Spleen (tissue), 11 donors: ENCODE results near the gene SEC24D. TPM values are rescaled to one million over a fixed set of nuclear protein-coding genes. Genes with fewer than 3 reads are reported as not detected.

Source experiments
- DNase-seq: peaks from one replicate; pipeline ENCODE4 v3.0.0-alpha.2; 2020
- H3K27ac ChIP-seq, 8 donors: fragments of 200-600 bp; sonication (generic) in 7 of 8; 1 replicate in 4 of 8; 2 replicates in 4 of 8; pipeline versions ENCODE4 v1.5.0 to v1.8.0; 2016 to 2021; ENCODE audit warnings: inconsistent platforms in 4 of 8, mild to moderate bottlenecking in 4 of 8, moderate library complexity in 1 of 8
- H3K27me3 ChIP-seq, 7 donors: fragments of 200-600 bp; sonication (generic) in 6 of 7; replicated peaks in 1 of 7; 1 replicate in 4 of 7; 2 replicates in 3 of 7; pipeline versions ENCODE4 v1.5.0 to v1.8.0; 2016 to 2021; ENCODE audit warnings: inconsistent platforms in 3 of 7, mild to moderate bottlenecking in 1 of 7
- H3K36me3 ChIP-seq, 6 donors: fragments of 200-600 bp; sonication (generic) in 5 of 6; 1 replicate in 4 of 6; 2 replicates in 2 of 6; pipeline versions ENCODE4 v1.5.0 to v1.8.0; 2016 to 2021; ENCODE audit warnings: inconsistent platforms in 2 of 6
- H3K4me1 ChIP-seq, 6 donors: fragments of 200-600 bp; sonication (generic) in 5 of 6; 1 replicate in 3 of 6; 2 replicates in 3 of 6; pipeline versions ENCODE4 v1.5.0 to v1.8.0; 2016 to 2021; ENCODE audit warnings: inconsistent platforms in 3 of 6
- H3K4me3 ChIP-seq, 8 donors: fragments of 200-600 bp; sonication (generic) in 7 of 8; 1 replicate in 4 of 8; 2 replicates in 4 of 8; pipeline versions ENCODE4 v1.5.0 to v1.8.0; 2016 to 2021; ENCODE audit warnings: inconsistent platforms in 4 of 8, mild to moderate bottlenecking in 4 of 8, moderate library complexity in 2 of 8
- H3K9me3 ChIP-seq, 8 donors: fragments of 200-600 bp; sonication (generic) in 7 of 8; 1 replicate in 4 of 8; 2 replicates in 4 of 8; pipeline versions ENCODE4 v1.5.0 to v1.8.0; 2016 to 2021; ENCODE audit warnings: inconsistent platforms in 4 of 8
- POLR2A ChIP-seq, 3 donors: fragments of 450-650 bp; IDR thresholded peaks; one replicate each; pipeline ENCODE4 v1.5.1; 2017; ENCODE audit warnings: antibody characterized with exemption in 3 of 3, mild to moderate bottlenecking in 1 of 3
- POLR2AphosphoS5 ChIP-seq, 3 donors: sonication (generic); formaldehyde crosslinking; IDR thresholded peaks; one replicate each; pipeline ENCODE4 v1.5.1; 2017; ENCODE audit warnings: antibody characterized with exemption in 3 of 3
- WGBS, 5 donors: extraction: QIAGEN DNeasy Blood & Tissue Kit in 3 of 5; methylation state at CpG; one replicate each; pipeline versions ENCODE4 v1.1.5 to v1.1.7; 2013 to 2018; 5-methylcytosine and 5-hydroxymethylcytosine counted together
- intact Hi-C: fragments of 100-400 bp; cut with DNase I; formaldehyde crosslinking; loops from one replicate; pipeline ENCODE4 v1.15.0; 2023; ENCODE audit warnings: low total_unique reads
- polyA plus RNA-seq, 3 donors: library from polyadenylated mRNA; stranded (reverse); fragments of 200-250 nt; gene quantifications; one replicate each; pipeline ENCODE4 v1.2.1, GENCODE V29; 2013
- total RNA-seq, 7 donors: library from RNA; depleted of rRNA in 3 of 7; stranded (reverse); fragments of >200 nt in 3 of 7; fragmentation: NEBNext Ultra II Directional in 4 of 7; extraction: Animal tissue kit (Norgen Biotek cat#: 25700) in 4 of 7; gene quantifications; one replicate each; pipeline versions ENCODE4 v1.1.0 to v1.2.1, GENCODE V29; 2016 to 2021
- TF ChIP-seq, protein P1 (sequence below), 11 experiments: fragments of 200-600 bp in 7 of 11; fragments of 450-650 bp in 4 of 11; sonication (generic) in 4 of 11; IDR thresholded peaks in 8 of 11; conservative IDR thresholded peaks in 3 of 11; 1 replicate in 7 of 11; 2 replicates in 4 of 11; pipeline versions ENCODE4 v1.4.0 to v1.8.0; 2016 to 2021; ENCODE audit warnings: antibody characterized with exemption in 11 of 11, inconsistent platforms in 4 of 11, mild to moderate bottlenecking in 1 of 11
- donor health status: healthy with polysubstance abuse.
- donor health status: DM: no; HTN: no; CAD: no; lungs with moderate emphysema.
- donor health status: DM: no; HTN: no; CAD: no.
- donor health status: Bipolar disorder and iron deficiency.
- donor health status: healthy.
- donor health status: DM: no; HTN: no; CAD: no.
- donor health status: DM: yes; HTN: yes; CAD: no.

Gene SEC24D
- total and polyA plus RNA-seq, 10 donors: 5.2 to 75.8 (median 55.2) TPM

DNA sequence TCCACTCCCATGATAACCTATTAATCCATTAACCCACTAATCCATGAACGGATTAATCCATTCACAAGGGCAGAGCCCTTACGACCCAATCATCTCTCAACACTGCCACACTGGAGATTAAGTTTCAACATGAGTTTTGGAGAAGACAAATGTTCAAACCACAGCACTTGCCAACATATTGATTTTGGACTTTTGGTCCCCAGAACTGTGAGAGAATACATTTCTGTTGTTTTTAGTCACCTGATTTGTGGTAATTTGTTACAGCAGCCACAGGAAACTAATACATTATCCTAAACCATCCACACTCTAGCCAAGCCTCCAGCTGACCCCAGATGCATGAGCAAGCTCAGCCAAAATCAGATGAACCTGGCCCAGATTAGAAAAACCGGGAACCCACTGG is 22.4 kb downstream of the SEC24D start:
- peaks cover 0 to 7% (median 0%) of the 10 kb centered on the region in 6 donors for H3K4me1 ChIP-seq
- DNase-seq: no peak
- peak overlapping the region in 1 of 8 donors; percentile 7 for H3K27ac ChIP-seq
- no peaks in the 10 kb centered on the region for H3K27me3 ChIP-seq
- intact Hi-C loops: no loop called here
- no peak overlapping the region for H3K4me3 ChIP-seq
- no peaks in the 10 kb centered on the region for H3K9me3 ChIP-seq
- WGBS, 5 donors: 81 to 94% (median 91%) methylated on average over 3 of the region's 3 CpGs
- TF ChIP-seq, protein P1, sequence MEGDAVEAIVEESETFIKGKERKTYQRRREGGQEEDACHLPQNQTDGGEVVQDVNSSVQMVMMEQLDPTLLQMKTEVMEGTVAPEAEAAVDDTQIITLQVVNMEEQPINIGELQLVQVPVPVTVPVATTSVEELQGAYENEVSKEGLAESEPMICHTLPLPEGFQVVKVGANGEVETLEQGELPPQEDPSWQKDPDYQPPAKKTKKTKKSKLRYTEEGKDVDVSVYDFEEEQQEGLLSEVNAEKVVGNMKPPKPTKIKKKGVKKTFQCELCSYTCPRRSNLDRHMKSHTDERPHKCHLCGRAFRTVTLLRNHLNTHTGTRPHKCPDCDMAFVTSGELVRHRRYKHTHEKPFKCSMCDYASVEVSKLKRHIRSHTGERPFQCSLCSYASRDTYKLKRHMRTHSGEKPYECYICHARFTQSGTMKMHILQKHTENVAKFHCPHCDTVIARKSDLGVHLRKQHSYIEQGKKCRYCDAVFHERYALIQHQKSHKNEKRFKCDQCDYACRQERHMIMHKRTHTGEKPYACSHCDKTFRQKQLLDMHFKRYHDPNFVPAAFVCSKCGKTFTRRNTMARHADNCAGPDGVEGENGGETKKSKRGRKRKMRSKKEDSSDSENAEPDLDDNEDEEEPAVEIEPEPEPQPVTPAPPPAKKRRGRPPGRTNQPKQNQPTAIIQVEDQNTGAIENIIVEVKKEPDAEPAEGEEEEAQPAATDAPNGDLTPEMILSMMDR (IDR thresholded peaks at IDR 0.05 in 8 of 11, conservative IDR thresholded peaks at IDR 0.05 in 3 of 11): no peak
- no peak for TF ChIP-seq POLR2A (IDR thresholded peaks at IDR 0.05)
- TF ChIP-seq POLR2AphosphoS5 (IDR thresholded peaks at IDR 0.05): no peak
- peaks cover 2 to 89% (median 59%) of the 10 kb centered on the region in 6 donors for H3K36me3 ChIP-seq

GRCh38 chr4:118811832-118812231 is 24.1 kb downstream of the SEC24D start:
- Histone ChIP-seq H3K4me3 (no peak overlapping the region), H3K36me3 (peaks cover 2 to 100% (median 67%) of the 10 kb centered on the region in 6 donors), H3K9me3 (no peaks in the 10 kb centered on the region), H3K27me3 (no peaks in the 10 kb centered on the region), H3K27ac (peak overlapping the region in 2 of 8 donors; percentile 1 to 9), H3K4me1 (peaks cover 0 to 7% (median 0%) of the 10 kb centered on the region in 6 donors)
- whole genome bisulfite sequencing, 5 donors: 67 to 88% (median 78%) methylated on average over 3 of the region's 3 CpGs
- intact Hi-C loops: no loop called here
- DNase-seq: no peak
- TF ChIP-seq POLR2AphosphoS5 (IDR thresholded peaks at IDR 0.05): no peak
- no peak for TF ChIP-seq POLR2A (IDR thresholded peaks at IDR 0.05)
- TF ChIP-seq, protein P1 (IDR thresholded peaks at IDR 0.05 in 8 of 11, conservative IDR thresholded peaks at IDR 0.05 in 3 of 11): no peak

DNA sequence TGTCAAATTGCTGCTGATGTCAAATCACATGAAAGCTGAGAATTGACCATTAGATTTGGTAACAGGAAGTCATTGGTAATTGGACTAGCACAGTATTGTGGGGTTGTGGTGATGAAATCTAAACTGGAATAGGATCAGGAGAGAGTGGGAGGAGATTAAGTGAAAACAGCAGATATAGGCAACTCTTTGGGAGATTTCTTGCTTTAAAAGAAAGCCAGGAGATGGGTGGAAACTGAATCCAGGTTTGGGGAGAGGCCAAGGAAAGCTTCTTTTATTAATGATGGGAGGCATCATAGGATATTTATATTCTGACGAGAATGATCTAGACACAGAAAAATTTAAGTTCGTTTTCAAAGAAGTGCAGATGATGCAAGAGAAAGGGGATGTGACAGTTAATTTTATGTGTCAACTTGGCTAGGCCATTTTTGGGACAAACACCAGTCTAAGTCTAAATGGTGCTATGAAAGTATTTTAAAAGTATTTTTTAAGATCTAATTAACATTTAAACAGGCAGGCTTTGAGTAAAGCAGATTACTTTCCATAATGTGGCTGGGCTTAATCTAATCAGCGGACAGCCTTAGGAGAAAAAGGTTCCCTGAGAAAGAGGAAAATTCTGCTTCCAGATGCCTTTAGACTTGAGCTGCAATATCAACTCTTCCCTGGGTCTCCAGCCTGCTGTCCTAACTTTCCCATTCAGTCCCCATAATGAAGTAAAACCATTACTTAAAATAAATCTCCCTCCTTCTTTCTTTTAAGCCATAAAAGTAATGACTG is 24.7 kb downstream of the SEC24D start:
- intact Hi-C loops: no loop called here
- Histone ChIP-seq H3K9me3 (no peaks in the 10 kb centered on the region), H3K27ac (peak overlapping the region in 2 of 8 donors; percentile 1 to 9), H3K4me1 (peaks cover 0 to 7% (median 0%) of the 10 kb centered on the region in 6 donors), H3K4me3 (no peak overlapping the region), H3K27me3 (no peaks in the 10 kb centered on the region), H3K36me3 (peaks cover 2 to 100% (median 69%) of the 10 kb centered on the region in 6 donors)
- no peak for TF ChIP-seq POLR2AphosphoS5 (IDR thresholded peaks at IDR 0.05)
- DNase-seq: no peak
- WGBS, 5 donors: 39 to 87% (median 74%) methylated on average over 3 of the region's 3 CpGs

GRCh38 chr4:118807659-118808058 is 28.3 kb downstream of the SEC24D start:
- no peak for TF ChIP-seq POLR2A (IDR thresholded peaks at IDR 0.05)
- no peak for TF ChIP-seq POLR2AphosphoS5 (IDR thresholded peaks at IDR 0.05)
- TF ChIP-seq, protein P1 (IDR thresholded peaks at IDR 0.05 in 8 of 11, conservative IDR thresholded peaks at IDR 0.05 in 3 of 11): no peak
- H3K27ac ChIP-seq: no peak overlapping the region
- 95 to 97% (median 96%) methylated on average over 2 of the region's 2 CpGs for WGBS, 5 donors
- no peaks in the 10 kb centered on the region for H3K9me3 ChIP-seq
- no peaks in the 10 kb centered on the region for H3K27me3 ChIP-seq
- peaks cover 0 to 100% (median 56%) of the 10 kb centered on the region in 6 donors for H3K36me3 ChIP-seq
- H3K4me3 ChIP-seq: no peak overlapping the region
- DNase-seq: no peak
- H3K4me1 ChIP-seq: peaks cover 0 to 7% (median 0%) of the 10 kb centered on the region in 6 donors
- intact Hi-C loops: no loop called here
